Measurements from ENCODE around the gene AMH.

AMH gene

GRCh38 chr19:2236314-2237050 lies 12.6 kb upstream of the AMH start, which contains the start of the genes PLEKHJ1 and SF3A2:
PLEKHJ1 (minus strand) TSS chr19:2236329; CDS start chr19:2236248, 81 bp downstream.
SF3A2 (plus strand) TSS chr19:2236824; CDS start chr19:2243419, 6,595 bp downstream.
- peak; percentile 97 for DNase-seq

GRCh38 chr19:2237051-2237868 lies 11.9 kb upstream of the AMH start:
- DNase-seq, result no peak

- no peak for DNase-seq
Measured at GRCh38 chr19:2237869-2238153, 11.3 kb upstream of the AMH start.

- DNase-seq, result no peak
Measured at GRCh38 chr19:2239173-2239572, 9.9 kb upstream of the AMH start.

- no peak for DNase-seq
Measured at GRCh38 chr19:2239771-2240770, 9.1 kb upstream of the AMH start.

GRCh38 chr19:2240881-2241760 lies 8.0 kb upstream of the AMH start:
- DNase-seq, result no peak

GRCh38 chr19:2242092-2242537 lies 7.0 kb upstream of the AMH start:
- DNase-seq, result peak; percentile 46

- no peak for DNase-seq
Measured at GRCh38 chr19:2242816-2243215, 6.3 kb upstream of the AMH start.

GRCh38 chr19:2243274-2244124 lies 5.6 kb upstream of the AMH start:
- DNase-seq, result no peak

GRCh38 chr19:2244125-2244411 lies 5.1 kb upstream of the AMH start:
- no peak for DNase-seq

GRCh38 chr19:2244486-2244885 lies 4.6 kb upstream of the AMH start:
- no peak for DNase-seq

- no peak for DNase-seq
Measured at GRCh38 chr19:2245273-2245672, 3.9 kb upstream of the AMH start.

- DNase-seq, result no peak
Measured at GRCh38 chr19:2246014-2246620, 3.0 kb upstream of the AMH start.

GRCh38 chr19:2246801-2247361 lies 2.2 kb upstream of the AMH start:
- peak; percentile 60 for DNase-seq

- DNase-seq, result no peak
Measured at GRCh38 chr19:2247433-2248101, 1.6 kb upstream of the AMH start.

GRCh38 chr19:2248136-2249009 lies 750 bp upstream of the AMH start:
- no peak for DNase-seq

GRCh38 chr19:2249880-2250765 lies 1.0 kb downstream of the AMH start:
- DNase-seq, result peak; percentile 52

GRCh38 chr19:2250766-2251105 lies 1.6 kb downstream of the AMH start:
- DNase-seq, result peak; percentile 59

Measured in DMS53 (cell line).